K562 (cell line): ENCODE results near the gene OCA2. TPM values are rescaled to one million over a fixed set of nuclear protein-coding genes. Genes with fewer than 3 reads are reported as not detected.

ENCODE experiments used
- ATAC-seq: fragments of 200-7000 bp; cut with Tn5 transposase; 3 replicates; pipeline ENCODE4 v1.9.1; 2020; ENCODE audit warnings: moderate library complexity
- BruUV-seq: library from RNA; stranded (reverse); fragments of 400-500 nt; replicated peaks from 2 replicates; lab custom pipeline; 2021; lab: Mats Ljungman, UMichigan
- CTCF ChIA-PET: fragments of 300-600 bp; formaldehyde crosslinking; extraction: SDS; loops from one replicate; lab custom pipeline; 2021; ENCODE audit warnings: low intra/inter-chr PET ratio; lab: Yijun Ruan, JAX
- POLR2A ChIA-PET: fragments of 300-600, 350-650 bp; sonication (Branson Sonifier 250); formaldehyde crosslinking; extraction: SDS; loops from one replicate; lab custom pipeline; 2021; ENCODE audit warnings: antibody characterized with exemption, inconsistent platforms; lab: Yijun Ruan, JAX
- DNase-seq, 4 experiments: peaks; one replicate each; pipeline versions ENCODE4 v3.0.0 to v3.0.0-alpha.2; 2011 to 2018; ENCODE audit warnings: low spot score in 3 of 4, mixed read lengths in 3 of 4; ENCODE audit errors: extremely low read depth in 1 of 4
- FAIRE-seq: peaks from 2 replicates; lab custom pipeline; 2011; peaks lifted over from hg19 to GRCh38; lab: Jason Lieb, UNC
- H2AFZ ChIP-seq: 2 replicates; pipeline ENCODE4 v1.6.0; 2011; ENCODE audit warnings: low read depth, low read length, control low read depth, inconsistent platforms
- H3K27ac ChIP-seq: fragments of 200-600 bp; 3 replicates; pipeline ENCODE4 v1.8.0; 2011; ENCODE audit warnings: low read depth, mild to moderate bottlenecking, control low read depth, inconsistent platforms, low read length, moderate library complexity, mixed read lengths; ENCODE audit errors: extremely low read depth
- H3K27me3 ChIP-seq, 2 experiments: fragments of 300-600 bp in 1 of 2; 2 replicates in 1 of 2; 3 replicates in 1 of 2; pipeline versions ENCODE4 v1.6.0 to v1.8.0; 2011; ENCODE audit warnings: inconsistent platforms in 2 of 2, low read length in 2 of 2, mild to moderate bottlenecking in 1 of 2, mixed read lengths in 1 of 2, moderate library complexity in 1 of 2; ENCODE audit not compliant: control insufficient read depth in 2 of 2, insufficient read depth in 2 of 2
- H3K36me3 ChIP-seq: fragments of 300-600 bp; 3 replicates; pipeline ENCODE4 v1.8.0; 2011; ENCODE audit warnings: mild to moderate bottlenecking, low read length, inconsistent platforms; ENCODE audit not compliant: control insufficient read depth, insufficient read depth
- H3K4me1 ChIP-seq, 2 experiments: fragments of 200-600 bp in 1 of 2; replicated peaks in 1 of 2; 2 replicates in 1 of 2; 3 replicates in 1 of 2; pipeline versions ENCODE4 v1.5.1 to v1.8.0; 2011; ENCODE audit warnings: inconsistent platforms in 2 of 2, low read length in 2 of 2, mild to moderate bottlenecking in 1 of 2, mixed read lengths in 1 of 2, moderate library complexity in 1 of 2; ENCODE audit not compliant: control insufficient read depth in 2 of 2, insufficient read depth in 2 of 2
- H3K4me2 ChIP-seq: 2 replicates; pipeline ENCODE4 v1.6.1; 2011; ENCODE audit warnings: low read length, control low read depth, inconsistent platforms, mixed read lengths; ENCODE audit not compliant: insufficient read depth
- H3K4me3 ChIP-seq: fragments of 200-600 bp; sonication (generic), shearing (Covaris generic); 2 replicates; pipeline ENCODE4 v1.5.1; 2016; ENCODE audit warnings: control low read depth, inconsistent platforms
- H3K79me2 ChIP-seq: fragments of 200-600 bp; 3 replicates; pipeline ENCODE4 v1.8.0; 2011; ENCODE audit warnings: low read length, inconsistent platforms; ENCODE audit not compliant: control insufficient read depth, insufficient read depth
- H3K9ac ChIP-seq, 2 experiments: 2 replicates each; pipeline versions ENCODE4 v1.6.0 to v1.6.1; 2011; ENCODE audit warnings: low read depth in 2 of 2, low read length in 2 of 2, control low read depth in 1 of 2, inconsistent platforms in 1 of 2, mild to moderate bottlenecking in 1 of 2, mixed read lengths in 1 of 2; ENCODE audit not compliant: insufficient read depth in 1 of 2
- H3K9me1 ChIP-seq: one replicate; pipeline ENCODE4 v1.6.0; 2011; ENCODE audit warnings: inconsistent platforms, mild to moderate bottlenecking, low read length, moderate library complexity; ENCODE audit not compliant: control insufficient read depth, insufficient read depth
- H3K9me3 ChIP-seq: replicated peaks from 2 replicates; pipeline ENCODE4 v1.5.1; 2011; ENCODE audit warnings: low read depth, low read length, inconsistent platforms; ENCODE audit not compliant: control insufficient read depth, insufficient read depth
- H4K20me1 ChIP-seq: replicated peaks from 2 replicates; pipeline ENCODE4 v1.6.1; 2011; ENCODE audit warnings: low read length, inconsistent platforms, mixed read lengths; ENCODE audit not compliant: control insufficient read depth, insufficient read depth
- ADNP ChIP-seq: fragments of 200-800 bp; sonication (Bioruptor generic); IDR thresholded peaks from 2 replicates; pipeline ENCODE4 v1.6.1; 2016; ENCODE audit warnings: missing genetic modification characterization, missing compliant biosample characterization
- EHMT2 ChIP-seq: fragments of 450-650 bp; IDR thresholded peaks from 2 replicates; pipeline ENCODE4 v1.6.1; 2018; ENCODE audit warnings: antibody characterized with exemption
- HNRNPLL ChIP-seq: fragments of 200-400 bp; formaldehyde crosslinking; IDR thresholded peaks from 2 replicates; pipeline ENCODE4 v1.6.1; 2017; ENCODE audit warnings: low read length, low read depth, mild to moderate bottlenecking; ENCODE audit not compliant: poor library complexity, severe bottlenecking
- PCBP1 ChIP-seq: fragments of 200-400 bp; formaldehyde crosslinking; IDR thresholded peaks from 2 replicates; pipeline ENCODE4 v1.6.1; 2018; ENCODE audit warnings: mild to moderate bottlenecking, low read depth, low read length; ENCODE audit not compliant: poor library complexity, severe bottlenecking
- PHTF2 ChIP-seq: fragments of 250-450 bp; sonication (Bioruptor Pico); IDR thresholded peaks from 2 replicates; pipeline ENCODE4 v1.5.0; 2021; ENCODE audit warnings: mild to moderate bottlenecking
- POLR2AphosphoS2 ChIP-seq: IDR thresholded peaks from 2 replicates; pipeline ENCODE4 v1.6.1; 2012; ENCODE audit warnings: low read length, improper control_type of control experiment
- RBM22 ChIP-seq: fragments of 200-400 bp; formaldehyde crosslinking; IDR thresholded peaks from 2 replicates; pipeline ENCODE4 v1.6.1; 2018; ENCODE audit warnings: low read length, low read depth; ENCODE audit not compliant: poor library complexity, severe bottlenecking
- STAT5A ChIP-seq: IDR thresholded peaks from 2 replicates; pipeline ENCODE4 v1.6.1; 2012; ENCODE audit warnings: low read length, inconsistent platforms, borderline replicate concordance
- ZNF12 ChIP-seq: sonication (generic); formaldehyde crosslinking; IDR thresholded peaks from 2 replicates; pipeline ENCODE4 v1.4.0; 2020; ENCODE audit warnings: mild to moderate bottlenecking, missing genetic modification reagents
- WGBS: fragments of 100-300 bp; shearing (Covaris generic); methylation state at CpG from one replicate; pipeline ENCODE4 v1.1.6; 2016; ENCODE audit warnings: low coverage, mixed read lengths; ENCODE audit not compliant: insufficient coverage; ENCODE audit errors: missing lambda C conversion rate; 5-methylcytosine and 5-hydroxymethylcytosine counted together
- in situ Hi-C: fragments of 300-500 bp; cut with MboI; formaldehyde crosslinking; loops from 4 replicates; pipeline ENCODE4 v1.15.0; 2018; ENCODE audit warnings: inconsistent platforms, mixed read lengths
- intact Hi-C: fragments of 100-400 bp; cut with micrococcal nuclease; formaldehyde crosslinking; loops from 2 replicates; pipeline ENCODE4 v1.14.2; 2022
- polyA plus RNA-seq, 8 experiments: library from polyadenylated mRNA; depleted of rRNA in 4 of 8; stranded (reverse) in 5 of 8; unstranded in 3 of 8; fragments of >200 nt; fragmentation: Nextera tagmentation in 2 of 8; fragmentation: Illumina TruSeq in 1 of 8; extraction: Ambion mirVana in 2 of 8; extraction: Trizol in 1 of 8; gene quantifications; 2 replicates each; pipeline versions ENCODE4 v1.2.1 to v1.2.3, GENCODE V29; 2011 to 2014; ENCODE audit warnings: inconsistent platforms in 1 of 8, missing spikeins in 1 of 8
- total RNA-seq, 7 experiments: library from RNA; depleted of rRNA in 6 of 7; stranded (reverse); fragments of >200 nt in 6 of 7; fragmentation: Illumina TruSeq in 2 of 7; extraction: Trizol in 2 of 7; gene quantifications; 2 replicates each; pipeline versions ENCODE4 v1.2.1 to v1.2.3, GENCODE V29; 2011 to 2021; ENCODE audit warnings: low replicate concordance in 1 of 7
- TF ChIP-seq, protein P1 (sequence below): fragments of 250-450 bp; sonication (Bioruptor Pico); IDR thresholded peaks from 2 replicates; pipeline ENCODE4 v1.5.1; 2021; ENCODE audit warnings: mild to moderate bottlenecking
- TF ChIP-seq, protein P2 (sequence below): fragments of 450-650 bp; IDR thresholded peaks from 2 replicates; pipeline ENCODE4 v1.6.1; 2016; ENCODE audit warnings: antibody characterized with exemption
- TF ChIP-seq, protein P3 (sequence below): fragments of 250-450 bp; sonication (Bioruptor Pico); IDR thresholded peaks from 2 replicates; pipeline ENCODE4 v1.8.0; 2022; ENCODE audit warnings: moderate library complexity, mild to moderate bottlenecking, inconsistent platforms

The OCA2 gene
- total and polyA plus RNA-seq, 9 of the 15 experiments (the other 6 are each of a cell fraction or from before 2014, with no cell fraction given), result 0.07 to 0.59 (median 0.17) TPM; not detected in 1

DNA sequence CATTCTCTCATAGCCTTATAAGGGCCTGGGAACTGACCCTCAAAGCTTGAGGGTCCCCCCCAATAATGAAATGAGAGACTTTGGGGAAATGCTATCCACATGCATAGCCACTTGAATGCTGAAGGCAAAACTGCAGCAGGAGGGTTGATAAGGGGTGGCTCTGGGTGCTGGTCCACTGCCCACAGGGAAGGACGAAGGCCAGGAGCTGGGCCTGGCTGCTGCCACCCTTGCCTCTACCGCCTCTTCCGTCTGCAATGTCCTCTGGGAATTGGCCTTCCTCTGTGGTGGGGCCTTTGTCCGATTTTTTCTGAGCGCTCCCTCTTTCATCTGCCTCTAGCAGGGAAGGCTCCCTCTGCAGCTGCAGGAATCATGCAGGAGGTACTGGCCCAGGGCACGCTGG, 41.0 kb downstream of the OCA2 start:
- Histone ChIP-seq H4K20me1 (no peaks in the 10 kb centered on the region), H3K27ac (no peak overlapping the region), H3K4me2 (no peak overlapping the region), H3K4me1 (no peaks in the 10 kb centered on the region), H3K9me3 (no peaks in the 10 kb centered on the region), H3K79me2 (no peaks in the 10 kb centered on the region)
- no peak for FAIRE-seq
- intact Hi-C loops, result no loop called here
- WGBS, result 2% methylated on average over 6 of the region's 6 CpGs
- TF ChIP-seq POLR2AphosphoS2, result no peak
- TF ChIP-seq, all 486 proteins: peak for 0
- H3K4me3 ChIP-seq, result no peak overlapping the region
- ChIA-PET CTCF (no interaction called here), POLR2A (interaction anchor here (1.3 kb wide), 1 partner anchor 36 kb away, joined by 3 read pairs; no protein-coding TSS in a partner anchor)
- H3K9me1 ChIP-seq, result no peaks in the 10 kb centered on the region
- H3K9ac ChIP-seq, result no peak overlapping the region
- ATAC-seq (no peak), DNase-seq (no peak)
- in situ Hi-C loops, result no loop called here
- peaks cover 0 to 35% of the 10 kb centered on the region in 2 experiments; a peak in 3 of 5 replicates for H3K27me3 ChIP-seq
- no peaks in the 10 kb centered on the region for H3K36me3 ChIP-seq
- no TSS peak for BruUV-seq
- no peak overlapping the region for H2AFZ ChIP-seq

DNA sequence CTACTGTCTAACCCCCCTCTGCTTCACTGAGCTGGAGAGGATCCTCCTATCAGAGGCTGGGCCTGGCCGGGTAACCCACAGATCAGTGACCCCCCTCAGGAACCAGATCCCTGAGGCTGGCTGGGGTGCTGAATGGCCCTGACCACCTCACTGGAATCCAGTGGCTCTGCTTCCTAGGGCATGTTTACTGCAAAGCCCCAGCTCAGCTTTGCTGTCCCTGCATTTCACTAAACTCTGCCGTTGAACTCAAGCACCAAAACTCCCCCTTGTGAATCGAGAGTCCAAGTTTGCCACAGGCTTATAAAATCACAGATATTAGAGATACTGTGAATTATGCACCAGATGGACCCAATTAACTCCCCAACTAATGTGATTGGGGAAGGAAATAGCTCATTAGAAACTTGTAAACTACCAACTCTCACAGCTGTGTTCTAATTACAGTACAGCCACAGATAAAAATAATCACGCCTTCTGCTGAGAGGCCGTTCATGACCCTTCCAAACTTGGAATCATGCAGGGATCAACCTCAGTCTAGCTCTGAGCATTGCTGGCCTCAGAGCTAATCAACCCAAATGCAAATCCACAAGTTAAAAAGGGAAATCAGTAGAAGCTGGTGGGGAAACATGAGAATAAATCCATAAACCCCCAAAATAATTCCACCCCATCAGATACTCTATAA, 47.0 kb downstream of the OCA2 start:
- Histone ChIP-seq H3K9me3 (no peaks in the 10 kb centered on the region), H2AFZ (no peak overlapping the region), H3K27me3 (peaks cover 0 to 18% of the 10 kb centered on the region in 2 experiments; a peak in 2 of 5 replicates), H3K4me1 (0 out of 5 replicates have a peak, but pooled peaks cover 0 to 3% of the 10 kb centered on the region in 2 experiments), H3K9me1 (no peaks in the 10 kb centered on the region), H4K20me1 (no peaks in the 10 kb centered on the region), H3K27ac (no peak overlapping the region), H3K4me3 (no peak overlapping the region), H3K4me2 (no peak overlapping the region), H3K36me3 (no peaks in the 10 kb centered on the region), H3K79me2 (no peaks in the 10 kb centered on the region), H3K9ac (no peak overlapping the region)
- CTCF ChIA-PET, result no interaction called here
- FAIRE-seq (no peak), ATAC-seq (no peak), DNase-seq (no peak)
- 0% methylated on average over 5 of the region's 5 CpGs for WGBS
- BruUV-seq, result no TSS peak
- in situ Hi-C loops (no loop called here), intact Hi-C loops (no loop called here)
- POLR2A ChIA-PET, result interaction anchor here (0.6 kb wide), 3 partner anchors 12 to 834 kb away, joined by 3 to 4 read pairs (median 4); no protein-coding TSS in a partner anchor
- TF ChIP-seq ZNF12 (CRISPR knock-in tag) (no peak), HNRNPLL (no peak), ADNP (tag) (no peak), RBM22 (no peak), PCBP1 (no peak), STAT5A (no peak), PHTF2 (CRISPR knock-in tag) (no peak), EHMT2 (no peak)
- TF ChIP-seq, protein P1, sequence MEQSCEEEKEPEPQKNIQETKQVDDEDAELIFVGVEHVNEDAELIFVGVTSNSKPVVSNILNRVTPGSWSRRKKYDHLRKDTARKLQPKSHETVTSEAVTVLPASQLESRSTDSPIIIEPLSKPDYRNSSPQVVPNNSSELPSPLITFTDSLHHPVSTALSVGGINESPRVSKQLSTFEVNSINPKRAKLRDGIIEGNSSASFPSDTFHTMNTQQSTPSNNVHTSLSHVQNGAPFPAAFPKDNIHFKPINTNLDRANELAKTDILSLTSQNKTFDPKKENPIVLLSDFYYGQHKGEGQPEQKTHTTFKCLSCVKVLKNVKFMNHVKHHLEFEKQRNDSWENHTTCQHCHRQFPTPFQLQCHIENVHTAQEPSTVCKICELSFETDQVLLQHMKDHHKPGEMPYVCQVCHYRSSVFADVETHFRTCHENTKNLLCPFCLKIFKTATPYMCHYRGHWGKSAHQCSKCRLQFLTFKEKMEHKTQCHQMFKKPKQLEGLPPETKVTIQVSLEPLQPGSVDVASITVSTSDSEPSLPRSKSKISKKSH, result no peak
- TF ChIP-seq, protein P2, sequence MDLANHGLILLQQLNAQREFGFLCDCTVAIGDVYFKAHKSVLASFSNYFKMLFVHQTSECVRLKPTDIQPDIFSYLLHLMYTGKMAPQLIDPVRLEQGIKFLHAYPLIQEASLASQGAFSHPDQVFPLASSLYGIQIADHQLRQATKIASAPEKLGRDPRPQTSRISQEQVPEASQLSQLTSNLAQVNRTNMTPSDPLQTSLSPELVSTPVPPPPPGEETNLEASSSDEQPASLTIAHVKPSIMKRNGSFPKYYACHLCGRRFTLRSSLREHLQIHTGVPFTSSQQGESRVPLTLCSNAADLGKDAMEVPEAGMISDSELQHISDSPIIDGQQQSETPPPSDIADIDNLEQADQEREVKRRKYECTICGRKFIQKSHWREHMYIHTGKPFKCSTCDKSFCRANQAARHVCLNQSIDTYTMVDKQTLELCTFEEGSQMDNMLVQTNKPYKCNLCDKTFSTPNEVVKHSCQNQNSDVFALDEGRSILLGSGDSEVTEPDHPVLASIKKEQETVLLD, result no peak
- TF ChIP-seq, protein P3, sequence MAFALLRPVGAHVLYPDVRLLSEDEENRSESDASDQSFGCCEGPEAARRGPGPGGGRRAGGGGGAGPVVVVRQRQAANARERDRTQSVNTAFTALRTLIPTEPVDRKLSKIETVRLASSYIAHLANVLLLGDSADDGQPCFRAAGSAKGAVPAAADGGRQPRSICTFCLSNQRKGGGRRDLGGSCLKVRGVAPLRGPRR (CRISPR knock-in tag), result no peak
